Brain pericyte (primary cell): Measurements from ENCODE around the gene PLCD1.
"Not testable (repeated sequence)": the region's sequence is repeated elsewhere in the genome, so short reads cannot be mapped to it uniquely, and the experiment has no call there.

Experiments used
- DNase-seq: peaks from one replicate; pipeline ENCODE4 v3.0.0-alpha.2; 2012; ENCODE audit warnings: low read depth, low spot score

PLCD1 gene

GRCh38 chr3:37986479-37987314 lies 42.7 kb downstream of the PLCD1 start:
- DNase-seq, result no peak

GRCh38 chr3:37985637-37986320 lies 43.7 kb downstream of the PLCD1 start:
- DNase-seq, result no peak

GRCh38 chr3:37984596-37984995 lies 44.8 kb downstream of the PLCD1 start:
- no peak for DNase-seq

- no peak for DNase-seq
Observed at GRCh38 chr3:37984051-37984450, 45.4 kb downstream of the PLCD1 start.

GRCh38 chr3:37982331-37982730 lies 47.1 kb downstream of the PLCD1 start:
- no peak for DNase-seq

- DNase-seq, result no peak
Observed at GRCh38 chr3:37981348-37981664, 48.1 kb downstream of the PLCD1 start.

GRCh38 chr3:37980462-37981347 lies 48.7 kb downstream of the PLCD1 start:
- DNase-seq, result no peak

- DNase-seq, result no peak
Observed at GRCh38 chr3:37979541-37980461, 49.6 kb downstream of the PLCD1 start.

- DNase-seq, result no peak
Observed at GRCh38 chr3:37974121-37975083, 55.0 kb downstream of the PLCD1 start.

- DNase-seq, result no peak
Observed at GRCh38 chr3:37973246-37974054, 56.0 kb downstream of the PLCD1 start.

- not testable (repeated sequence) for DNase-seq
Observed at GRCh38 chr3:37972056-37972455, 57.4 kb downstream of the PLCD1 start.

- no peak for DNase-seq
Observed at GRCh38 chr3:37971467-37971866, 58.0 kb downstream of the PLCD1 start.

- DNase-seq, result no peak
Observed at GRCh38 chr3:37970802-37971201, 58.6 kb downstream of the PLCD1 start.

GRCh38 chr3:37969596-37970100 lies 59.8 kb downstream of the PLCD1 start:
- DNase-seq, result no peak

GRCh38 chr3:37968813-37969595 lies 60.4 kb downstream of the PLCD1 start:
- DNase-seq, result no peak

- no peak for DNase-seq
Observed at GRCh38 chr3:37968199-37968598, 61.2 kb downstream of the PLCD1 start.

GRCh38 chr3:37967260-37967881 lies 62.1 kb downstream of the PLCD1 start:
- DNase-seq, result no peak

GRCh38 chr3:37964716-37965115 lies 64.7 kb downstream of the PLCD1 start:
- no peak for DNase-seq
